Left lung (tissue), 10 donors: Measurements from ENCODE around the gene TCP11L1. TPM values are rescaled to one million over a fixed set of nuclear protein-coding genes. Genes with fewer than 3 reads are reported as not detected.
"Not testable (repeated sequence)": the region's sequence is repeated elsewhere in the genome, so short reads cannot be mapped to it uniquely, and the experiment has no call there.

Source experiments
- ATAC-seq: fragments of 200-7000 bp; cut with Tn5 transposase; one replicate; pipeline ENCODE4 v1.9.1; 2020; ENCODE audit warnings: moderate library complexity
- DNase-seq, 4 donors: peaks; one replicate each; pipeline ENCODE4 v3.0.0-alpha.2; 2013 to 2020
- H3K27ac ChIP-seq, 2 donors: fragments of 200-600 bp; sonication (generic) in 1 of 2; one replicate each; pipeline versions ENCODE4 v1.5.0 to v1.8.0; 2020 to 2021
- H3K27me3 ChIP-seq, 2 donors: fragments of 200-600 bp; sonication (generic) in 1 of 2; one replicate each; pipeline versions ENCODE4 v1.5.0 to v1.8.0; 2020 to 2021
- H3K36me3 ChIP-seq, 2 donors: fragments of 200-600 bp; sonication (generic) in 1 of 2; one replicate each; pipeline versions ENCODE4 v1.5.0 to v1.8.0; 2020 to 2021
- H3K4me1 ChIP-seq, 2 donors: fragments of 200-600 bp; one replicate each; pipeline ENCODE4 v1.8.0; 2021
- H3K4me3 ChIP-seq, 2 donors: fragments of 200-600 bp; sonication (generic) in 1 of 2; one replicate each; pipeline versions ENCODE4 v1.5.0 to v1.8.0; 2020 to 2021; ENCODE audit warnings: mild to moderate bottlenecking in 1 of 2
- H3K9me3 ChIP-seq, 2 donors: fragments of 200-600 bp; sonication (generic) in 1 of 2; one replicate each; pipeline versions ENCODE4 v1.5.0 to v1.8.0; 2020 to 2021
- CTCF ChIP-seq, 2 donors: fragments of 200-600 bp; sonication (generic) in 1 of 2; IDR thresholded peaks; one replicate each; pipeline versions ENCODE4 v1.5.0 to v1.8.0; 2021; ENCODE audit warnings: antibody characterized with exemption in 2 of 2
- intact Hi-C, 2 donors: fragments of 100-400 bp; cut with DNase I; formaldehyde crosslinking; loops; one replicate each; pipeline versions ENCODE4 v1.11.2 to v1.14.2; 2022
- polyA plus RNA-seq, 6 donors: library from polyadenylated mRNA; unstranded; fragments of 120-200 nt; gene quantifications; one replicate each; pipeline ENCODE4 v1.2.1, GENCODE V29; 2013; ENCODE audit not compliant: insufficient read length in 6 of 6
- total RNA-seq, 2 donors: library from RNA; stranded (reverse); fragmentation: NEBNext Ultra II Directional; extraction: Animal tissue kit (Norgen Biotek cat#: 25700); gene quantifications; one replicate each; pipeline ENCODE4 v1.2.1, GENCODE V29; 2021
- donor health status: DM: no; HTN: yes; CAD: no.
- donor health status: DM: no; HTN: no; CAD: no.

Gene TCP11L1
- total and polyA plus RNA-seq, 8 donors: 13.9 to 25.9 (median 15.6) TPM

- no peak for TF ChIP-seq CTCF (IDR thresholded peaks at IDR 0.05)
- peaks cover 0 to 22% of the 10 kb centered on the region in 2 donors for H3K36me3 ChIP-seq
- intact Hi-C loops: no loop called here
- no peaks in the 10 kb centered on the region for H3K27me3 ChIP-seq
- DNase-seq (no peak), ATAC-seq (no peak)
- H3K4me3 ChIP-seq: no peak overlapping the region
- H3K27ac ChIP-seq: no peak overlapping the region
- H3K9me3 ChIP-seq: no peaks in the 10 kb centered on the region
- H3K4me1 ChIP-seq: peaks cover 3 to 15% of the 10 kb centered on the region in 2 donors
Measured at GRCh38 chr11:33045551-33046255, 6.3 kb downstream of the TCP11L1 start.

- ATAC-seq: peak; percentile 76
- DNase-seq: not testable (repeated sequence)
Measured at GRCh38 chr11:33048701-33049100, 9.3 kb downstream of the TCP11L1 start.

GRCh38 chr11:33049565-33050408 lies 10.4 kb downstream of the TCP11L1 start:
- DNase-seq, H3K27me3 ChIP-seq, H3K9me3 ChIP-seq, H3K4me3 ChIP-seq, intact Hi-C loops, ATAC-seq: not testable (repeated sequence)
- peaks cover 0 to 16% of the 10 kb centered on the region in 2 donors for H3K36me3 ChIP-seq
- peak overlapping the region in 1 of 2 donors; percentile 66 for H3K27ac ChIP-seq
- H3K4me1 ChIP-seq: peaks cover 0 to 19% of the 10 kb centered on the region in 2 donors

More at GRCh38 chr11:33048701-33049100, 9.3 kb downstream of the TCP11L1 start:
- H3K27me3 ChIP-seq, H3K9me3 ChIP-seq, intact Hi-C loops, H3K4me3 ChIP-seq: not testable (repeated sequence)
- peaks cover 0 to 19% of the 10 kb centered on the region in 2 donors for H3K4me1 ChIP-seq
- peak overlapping the region in 1 of 2 donors; percentile 66 for H3K27ac ChIP-seq
- peaks cover 0 to 22% of the 10 kb centered on the region in 2 donors for H3K36me3 ChIP-seq

GRCh38 chr11:33052231-33052630 lies 12.9 kb downstream of the TCP11L1 start:
- Histone ChIP-seq H3K4me3 (no peak overlapping the region), H3K27ac (peak overlapping the region in 1 of 2 donors; percentile 82), H3K36me3 (peaks cover 0 to 20% of the 10 kb centered on the region in 2 donors), H3K27me3 (no peaks in the 10 kb centered on the region), H3K4me1 (peaks cover 0 to 19% of the 10 kb centered on the region in 2 donors), H3K9me3 (no peaks in the 10 kb centered on the region)
- no peak for TF ChIP-seq CTCF (IDR thresholded peaks at IDR 0.05)
- intact Hi-C loops: no loop called here
- ATAC-seq: no peak
- no peak for DNase-seq

- Histone ChIP-seq H3K4me1 (peaks cover 0 to 7% of the 10 kb centered on the region in 2 donors), H3K9me3 (no peaks in the 10 kb centered on the region), H3K36me3 (peaks cover 0 to 51% of the 10 kb centered on the region in 2 donors), H3K27ac (no peak overlapping the region), H3K27me3 (no peaks in the 10 kb centered on the region), H3K4me3 (no peak overlapping the region)
- no peak for ATAC-seq
- intact Hi-C loops: no loop called here
- TF ChIP-seq CTCF (IDR thresholded peaks at IDR 0.05): no peak
- DNase-seq: no peak
Measured at GRCh38 chr11:33055375-33055774, 16.0 kb downstream of the TCP11L1 start.

GRCh38 chr11:33057284-33057683 lies 17.9 kb downstream of the TCP11L1 start:
- peaks cover 0 to 70% of the 10 kb centered on the region in 2 donors for H3K36me3 ChIP-seq
- intact Hi-C loops: no loop called here

More at GRCh38 chr11:33057284-33057683, 17.9 kb downstream of the TCP11L1 start:
- no peak for DNase-seq
- no peaks in the 10 kb centered on the region for H3K9me3 ChIP-seq
- H3K4me3 ChIP-seq: no peak overlapping the region
- no peak overlapping the region for H3K27ac ChIP-seq
- no peak for TF ChIP-seq CTCF (IDR thresholded peaks at IDR 0.05)
- H3K27me3 ChIP-seq: no peaks in the 10 kb centered on the region
- H3K4me1 ChIP-seq: peaks cover 0 to under 1% of the 10 kb centered on the region in 2 donors
- no peak for ATAC-seq
